Measurements from ENCODE around the gene NATD1. TPM values are rescaled to one million over a fixed set of nuclear protein-coding genes. Genes with fewer than 3 reads are reported as not detected.

The NATD1 gene
- total and polyA plus RNA-seq, 10 of the 15 experiments (the other 5 are each of a cell fraction or from before 2014, with no cell fraction given): 0.02 to 0.33 (median 0.15) TPM

DNA sequence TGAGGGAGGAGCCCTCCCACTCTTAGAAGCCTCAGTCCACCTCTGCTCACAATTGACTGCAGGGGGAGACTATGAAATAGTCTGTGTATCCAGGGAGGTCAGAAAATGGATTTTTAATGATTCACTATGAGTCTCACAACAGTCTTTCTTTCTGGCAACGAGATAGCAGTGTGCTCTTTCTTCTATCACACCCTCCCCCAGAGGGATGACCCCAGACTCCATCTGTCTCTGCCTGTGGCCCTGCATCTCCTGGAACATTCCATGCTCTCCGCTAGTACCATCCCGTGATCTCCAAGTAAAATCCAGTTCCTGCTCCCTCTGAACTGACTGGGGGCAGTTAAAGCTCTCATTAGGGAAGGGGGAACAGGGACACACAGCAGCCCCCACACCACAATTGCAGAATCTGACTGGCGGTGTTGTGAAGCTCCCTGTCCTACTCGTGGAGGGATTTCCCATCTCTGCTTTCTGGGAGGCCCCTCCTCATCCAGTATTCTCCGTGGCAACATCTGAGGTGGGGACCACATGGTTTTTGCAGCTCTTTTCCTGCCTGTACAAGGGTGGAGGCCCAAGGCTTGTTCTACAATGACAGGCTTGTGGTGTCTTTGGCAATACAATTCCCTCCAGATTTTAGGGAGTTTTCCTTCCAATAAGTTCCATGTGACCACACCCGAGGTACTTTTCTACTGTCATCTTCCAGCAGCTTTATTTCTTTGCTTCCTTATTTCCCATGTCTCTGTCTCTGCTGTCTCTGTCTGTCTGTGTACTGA, 19.4 kb downstream of the NATD1 start:
- Histone ChIP-seq H3K36me3 (ENCODE audit: control insufficient read depth in 2 of 2, insufficient read depth in 2 of 2, low read length in 1 of 2) (no peaks in the 10 kb centered on the region), H2AFZ (ENCODE audit: control insufficient read depth, low read depth, low read length) (no peak overlapping the region), H3K4me3 (no peak overlapping the region), H3K27ac (ENCODE audit: control insufficient read depth, insufficient read depth) (no peak overlapping the region), H3K4me2 (ENCODE audit: control insufficient read depth, insufficient read depth) (no peak overlapping the region), H3K9me3 (replicated peaks; ENCODE audit: control insufficient read depth, insufficient read depth, low read length) (no peaks in the 10 kb centered on the region), H3K27me3 (replicated peaks in 1 of 2; ENCODE audit: control insufficient read depth in 2 of 2, insufficient read depth in 2 of 2, low read length in 1 of 2) (no peaks in the 10 kb centered on the region), H3K9ac (ENCODE audit: control insufficient read depth, insufficient read depth, low read length) (no peak overlapping the region), H4K20me1 (ENCODE audit: control insufficient read depth, insufficient read depth) (no peaks in the 10 kb centered on the region), H3K79me2 (ENCODE audit: control insufficient read depth, insufficient read depth, low read length) (no peaks in the 10 kb centered on the region), H3K4me1 (ENCODE audit: control insufficient read depth, insufficient read depth, low read length) (no peaks in the 10 kb centered on the region)
- TF ChIP-seq SRF (IDR thresholded peaks at IDR 0.05; ENCODE audit: low read depth in 2 of 2, low read length in 2 of 2): no peak
- TF ChIP-seq TCF12 (IDR thresholded peaks at IDR 0.05; ENCODE audit: low read depth, low read length): no peak
- TF ChIP-seq, protein P1, sequence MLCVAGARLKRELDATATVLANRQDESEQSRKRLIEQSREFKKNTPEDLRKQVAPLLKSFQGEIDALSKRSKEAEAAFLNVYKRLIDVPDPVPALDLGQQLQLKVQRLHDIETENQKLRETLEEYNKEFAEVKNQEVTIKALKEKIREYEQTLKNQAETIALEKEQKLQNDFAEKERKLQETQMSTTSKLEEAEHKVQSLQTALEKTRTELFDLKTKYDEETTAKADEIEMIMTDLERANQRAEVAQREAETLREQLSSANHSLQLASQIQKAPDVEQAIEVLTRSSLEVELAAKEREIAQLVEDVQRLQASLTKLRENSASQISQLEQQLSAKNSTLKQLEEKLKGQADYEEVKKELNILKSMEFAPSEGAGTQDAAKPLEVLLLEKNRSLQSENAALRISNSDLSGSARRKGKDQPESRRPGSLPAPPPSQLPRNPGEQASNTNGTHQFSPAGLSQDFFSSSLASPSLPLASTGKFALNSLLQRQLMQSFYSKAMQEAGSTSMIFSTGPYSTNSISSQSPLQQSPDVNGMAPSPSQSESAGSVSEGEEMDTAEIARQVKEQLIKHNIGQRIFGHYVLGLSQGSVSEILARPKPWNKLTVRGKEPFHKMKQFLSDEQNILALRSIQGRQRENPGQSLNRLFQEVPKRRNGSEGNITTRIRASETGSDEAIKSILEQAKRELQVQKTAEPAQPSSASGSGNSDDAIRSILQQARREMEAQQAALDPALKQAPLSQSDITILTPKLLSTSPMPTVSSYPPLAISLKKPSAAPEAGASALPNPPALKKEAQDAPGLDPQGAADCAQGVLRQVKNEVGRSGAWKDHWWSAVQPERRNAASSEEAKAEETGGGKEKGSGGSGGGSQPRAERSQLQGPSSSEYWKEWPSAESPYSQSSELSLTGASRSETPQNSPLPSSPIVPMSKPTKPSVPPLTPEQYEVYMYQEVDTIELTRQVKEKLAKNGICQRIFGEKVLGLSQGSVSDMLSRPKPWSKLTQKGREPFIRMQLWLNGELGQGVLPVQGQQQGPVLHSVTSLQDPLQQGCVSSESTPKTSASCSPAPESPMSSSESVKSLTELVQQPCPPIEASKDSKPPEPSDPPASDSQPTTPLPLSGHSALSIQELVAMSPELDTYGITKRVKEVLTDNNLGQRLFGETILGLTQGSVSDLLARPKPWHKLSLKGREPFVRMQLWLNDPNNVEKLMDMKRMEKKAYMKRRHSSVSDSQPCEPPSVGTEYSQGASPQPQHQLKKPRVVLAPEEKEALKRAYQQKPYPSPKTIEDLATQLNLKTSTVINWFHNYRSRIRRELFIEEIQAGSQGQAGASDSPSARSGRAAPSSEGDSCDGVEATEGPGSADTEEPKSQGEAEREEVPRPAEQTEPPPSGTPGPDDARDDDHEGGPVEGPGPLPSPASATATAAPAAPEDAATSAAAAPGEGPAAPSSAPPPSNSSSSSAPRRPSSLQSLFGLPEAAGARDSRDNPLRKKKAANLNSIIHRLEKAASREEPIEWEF (IDR thresholded peaks at IDR 0.05; ENCODE audit: insufficient replicate concordance, low read depth, low read length): no peak
- TF ChIP-seq BCLAF1 (IDR thresholded peaks at IDR 0.05): no peak
- TF ChIP-seq SUZ12 (IDR thresholded peaks at IDR 0.05; ENCODE audit: unreplicated experiment): no peak
- SMC1A ChIA-PET (ENCODE audit: uncharacterized antibody, unreplicated experiment): no interaction called here
- DNase-seq (ENCODE audit: low read depth, low spot score) (no peak), ATAC-seq (no peak), FAIRE-seq (no peak)
- RAD21 ChIA-PET (ENCODE audit: unreplicated experiment): no interaction called here
- 75% methylated on average over 7 of the region's 7 CpGs for WGBS (ENCODE audit: insufficient coverage, insufficient replicate concordance, low lambda C conversion rate, missing lambda C conversion rate)
- intact Hi-C loops (cut with micrococcal nuclease; ENCODE audit: unreplicated experiment) (no loop called here), in situ Hi-C loops (cut with MboI) (no loop called here)
- BruUV-seq (replicated peaks): no TSS peak
- POLR2A ChIA-PET: no interaction called here
- CTCF ChIA-PET: no interaction called here
